Measurements from ENCODE around the gene SCNN1G. TPM values are rescaled to one million over a fixed set of nuclear protein-coding genes. Genes with fewer than 3 reads are reported as not detected.

Gene SCNN1G
- total RNA-seq, 1 experiment from 2014 or later: 1.3 TPM

- Mint-ChIP-seq H3K9me3 (peaks cover 38% of the 10 kb centered on the region), H3K4me3 (no peak overlapping the region), H3K27me3 (ENCODE audit: low read depth) (peaks cover 9% of the 10 kb centered on the region), H3K4me1 (no peaks in the 10 kb centered on the region), H3K27ac (no peak overlapping the region), H3K36me3 (0 out of 2 replicates have a peak, but pooled peaks cover 5% of the 10 kb centered on the region)
- no peak for DNase-seq (ENCODE audit: low spot score)
- ATAC-seq: no peak
- ChIA-PET CTCF (no interaction called here), POLR2A (no interaction called here)
- TF ChIP-seq IRF2 (CRISPR knock-in tag; IDR thresholded peaks at IDR 0.05; ENCODE audit: borderline replicate concordance, low read depth) (no peak), PRRX2 (CRISPR knock-in tag; IDR thresholded peaks at IDR 0.05) (no peak), E2F4 (CRISPR knock-in tag; IDR thresholded peaks at IDR 0.05; ENCODE audit: borderline replicate concordance, low read depth) (no peak), SOX15 (CRISPR knock-in tag; IDR thresholded peaks at IDR 0.05) (no peak), CTCF (IDR thresholded peaks at IDR 0.05) (no peak), ZNF281 (CRISPR knock-in tag; IDR thresholded peaks at IDR 0.05) (no peak), ZNF232 (CRISPR knock-in tag; IDR thresholded peaks at IDR 0.05) (no peak), GRHL2 (CRISPR knock-in tag; IDR thresholded peaks at IDR 0.05; ENCODE audit: insufficient replicate concordance, severe bottlenecking) (no peak), JAZF1 (CRISPR knock-in tag; IDR thresholded peaks at IDR 0.05) (no peak), RORB (CRISPR knock-in tag; IDR thresholded peaks at IDR 0.05) (no peak), HMGA2 (CRISPR knock-in tag; IDR thresholded peaks at IDR 0.05) (no peak), MLX (CRISPR knock-in tag; IDR thresholded peaks at IDR 0.05) (no peak), ZNF317 (CRISPR knock-in tag; IDR thresholded peaks at IDR 0.05; ENCODE audit: borderline replicate concordance, low read depth) (no peak), FOXP4 (CRISPR knock-in tag; IDR thresholded peaks at IDR 0.05) (no peak), FOXP1 (CRISPR knock-in tag; IDR thresholded peaks at IDR 0.05; ENCODE audit: borderline replicate concordance) (no peak), SMAD3 (CRISPR knock-in tag; IDR thresholded peaks at IDR 0.05; ENCODE audit: borderline replicate concordance) (no peak), ZNF512 (CRISPR knock-in tag; IDR thresholded peaks at IDR 0.05; ENCODE audit: borderline replicate concordance) (no peak)
These were observed 66.0 kb downstream of the SCNN1G start for GRCh38 chr16:23248261-23249194.

Data from WTC11 (cell line).